ENCODE results near the gene LRRC9.

DNA sequence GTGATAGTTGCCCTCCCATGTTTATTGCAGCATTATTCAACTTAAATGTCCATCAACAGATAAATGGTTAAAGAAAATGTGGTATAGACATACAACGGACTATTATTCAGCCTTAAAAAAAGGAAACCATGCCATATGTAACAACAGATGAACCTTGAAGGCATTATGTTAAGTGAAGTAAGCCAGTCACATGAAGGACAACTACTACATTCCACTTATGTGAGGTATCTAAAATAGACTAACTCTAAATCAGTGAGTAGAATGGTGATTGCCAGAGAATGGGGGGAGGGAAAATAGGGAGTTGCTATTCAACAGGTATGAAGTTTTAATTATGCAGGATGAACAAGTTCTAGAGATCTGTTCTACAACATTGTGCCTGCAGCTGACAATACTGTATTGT lies 181.8 kb downstream of the LRRC9 start:
- TF ChIP-seq TAF1 (IDR thresholded peaks at IDR 0.05; ENCODE audit: low read depth) (no peak), EP300 (IDR thresholded peaks at IDR 0.05; ENCODE audit: borderline replicate concordance) (no peak), TCF12 (IDR thresholded peaks at IDR 0.05; ENCODE audit: low read depth) (no peak), EGR1 (IDR thresholded peaks at IDR 0.05) (no peak), FOXM1 (IDR thresholded peaks at IDR 0.05; ENCODE audit: borderline replicate concordance, low read depth) (no peak), CEBPB (IDR thresholded peaks at IDR 0.05) (no peak), YY1 (IDR thresholded peaks at IDR 0.05; ENCODE audit: low read depth) (no peak), RAD21 (IDR thresholded peaks at IDR 0.05; ENCODE audit: low read depth) (no peak), CREB1 (IDR thresholded peaks at IDR 0.05; ENCODE audit: low read depth) (no peak), ZBTB7A (IDR thresholded peaks at IDR 0.05; ENCODE audit: low read depth) (no peak)
- TF ChIP-seq, protein P1, sequence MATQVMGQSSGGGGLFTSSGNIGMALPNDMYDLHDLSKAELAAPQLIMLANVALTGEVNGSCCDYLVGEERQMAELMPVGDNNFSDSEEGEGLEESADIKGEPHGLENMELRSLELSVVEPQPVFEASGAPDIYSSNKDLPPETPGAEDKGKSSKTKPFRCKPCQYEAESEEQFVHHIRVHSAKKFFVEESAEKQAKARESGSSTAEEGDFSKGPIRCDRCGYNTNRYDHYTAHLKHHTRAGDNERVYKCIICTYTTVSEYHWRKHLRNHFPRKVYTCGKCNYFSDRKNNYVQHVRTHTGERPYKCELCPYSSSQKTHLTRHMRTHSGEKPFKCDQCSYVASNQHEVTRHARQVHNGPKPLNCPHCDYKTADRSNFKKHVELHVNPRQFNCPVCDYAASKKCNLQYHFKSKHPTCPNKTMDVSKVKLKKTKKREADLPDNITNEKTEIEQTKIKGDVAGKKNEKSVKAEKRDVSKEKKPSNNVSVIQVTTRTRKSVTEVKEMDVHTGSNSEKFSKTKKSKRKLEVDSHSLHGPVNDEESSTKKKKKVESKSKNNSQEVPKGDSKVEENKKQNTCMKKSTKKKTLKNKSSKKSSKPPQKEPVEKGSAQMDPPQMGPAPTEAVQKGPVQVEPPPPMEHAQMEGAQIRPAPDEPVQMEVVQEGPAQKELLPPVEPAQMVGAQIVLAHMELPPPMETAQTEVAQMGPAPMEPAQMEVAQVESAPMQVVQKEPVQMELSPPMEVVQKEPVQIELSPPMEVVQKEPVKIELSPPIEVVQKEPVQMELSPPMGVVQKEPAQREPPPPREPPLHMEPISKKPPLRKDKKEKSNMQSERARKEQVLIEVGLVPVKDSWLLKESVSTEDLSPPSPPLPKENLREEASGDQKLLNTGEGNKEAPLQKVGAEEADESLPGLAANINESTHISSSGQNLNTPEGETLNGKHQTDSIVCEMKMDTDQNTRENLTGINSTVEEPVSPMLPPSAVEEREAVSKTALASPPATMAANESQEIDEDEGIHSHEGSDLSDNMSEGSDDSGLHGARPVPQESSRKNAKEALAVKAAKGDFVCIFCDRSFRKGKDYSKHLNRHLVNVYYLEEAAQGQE (IDR thresholded peaks at IDR 0.05; ENCODE audit: low read depth) = no peak
- TF ChIP-seq, protein P2, sequence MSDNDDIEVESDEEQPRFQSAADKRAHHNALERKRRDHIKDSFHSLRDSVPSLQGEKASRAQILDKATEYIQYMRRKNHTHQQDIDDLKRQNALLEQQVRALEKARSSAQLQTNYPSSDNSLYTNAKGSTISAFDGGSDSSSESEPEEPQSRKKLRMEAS (IDR thresholded peaks at IDR 0.05) = no peak
- TF ChIP-seq, protein P3, sequence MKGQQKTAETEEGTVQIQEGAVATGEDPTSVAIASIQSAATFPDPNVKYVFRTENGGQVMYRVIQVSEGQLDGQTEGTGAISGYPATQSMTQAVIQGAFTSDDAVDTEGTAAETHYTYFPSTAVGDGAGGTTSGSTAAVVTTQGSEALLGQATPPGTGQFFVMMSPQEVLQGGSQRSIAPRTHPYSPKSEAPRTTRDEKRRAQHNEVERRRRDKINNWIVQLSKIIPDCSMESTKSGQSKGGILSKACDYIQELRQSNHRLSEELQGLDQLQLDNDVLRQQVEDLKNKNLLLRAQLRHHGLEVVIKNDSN (IDR thresholded peaks at IDR 0.05) = no peak
